GM12801 (cell line): ENCODE results near the gene ATP5ME.

Source experiments
- TF ChIP-seq, protein P1 (sequence below): IDR thresholded peaks from one replicate; pipeline ENCODE4 v1.5.1; 2011; ENCODE audit warnings: control low read depth; ENCODE audit not compliant: insufficient read length; ENCODE audit errors: extremely low read depth

Gene ATP5ME

DNA sequence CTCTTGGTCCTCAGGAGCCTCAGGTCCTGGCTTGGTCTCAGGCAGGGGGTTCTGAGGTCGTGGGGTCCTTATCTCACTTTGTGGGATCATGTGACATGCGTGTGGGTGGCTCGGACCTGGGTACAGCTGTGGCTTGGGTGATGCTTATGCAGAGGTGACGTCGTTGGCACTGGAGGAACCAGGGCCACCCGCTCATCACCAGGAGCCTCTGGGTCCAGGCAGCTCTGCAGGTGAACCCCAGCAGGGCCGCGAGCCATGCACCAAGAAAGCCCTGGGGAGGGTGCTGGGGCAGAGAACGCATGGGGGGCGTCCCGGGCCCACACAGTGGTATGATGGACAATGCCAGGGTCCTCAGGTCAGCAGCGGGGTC lies 8.7 kb downstream of the ATP5ME start:
- TF ChIP-seq, protein P1, sequence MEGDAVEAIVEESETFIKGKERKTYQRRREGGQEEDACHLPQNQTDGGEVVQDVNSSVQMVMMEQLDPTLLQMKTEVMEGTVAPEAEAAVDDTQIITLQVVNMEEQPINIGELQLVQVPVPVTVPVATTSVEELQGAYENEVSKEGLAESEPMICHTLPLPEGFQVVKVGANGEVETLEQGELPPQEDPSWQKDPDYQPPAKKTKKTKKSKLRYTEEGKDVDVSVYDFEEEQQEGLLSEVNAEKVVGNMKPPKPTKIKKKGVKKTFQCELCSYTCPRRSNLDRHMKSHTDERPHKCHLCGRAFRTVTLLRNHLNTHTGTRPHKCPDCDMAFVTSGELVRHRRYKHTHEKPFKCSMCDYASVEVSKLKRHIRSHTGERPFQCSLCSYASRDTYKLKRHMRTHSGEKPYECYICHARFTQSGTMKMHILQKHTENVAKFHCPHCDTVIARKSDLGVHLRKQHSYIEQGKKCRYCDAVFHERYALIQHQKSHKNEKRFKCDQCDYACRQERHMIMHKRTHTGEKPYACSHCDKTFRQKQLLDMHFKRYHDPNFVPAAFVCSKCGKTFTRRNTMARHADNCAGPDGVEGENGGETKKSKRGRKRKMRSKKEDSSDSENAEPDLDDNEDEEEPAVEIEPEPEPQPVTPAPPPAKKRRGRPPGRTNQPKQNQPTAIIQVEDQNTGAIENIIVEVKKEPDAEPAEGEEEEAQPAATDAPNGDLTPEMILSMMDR = no peak

DNA sequence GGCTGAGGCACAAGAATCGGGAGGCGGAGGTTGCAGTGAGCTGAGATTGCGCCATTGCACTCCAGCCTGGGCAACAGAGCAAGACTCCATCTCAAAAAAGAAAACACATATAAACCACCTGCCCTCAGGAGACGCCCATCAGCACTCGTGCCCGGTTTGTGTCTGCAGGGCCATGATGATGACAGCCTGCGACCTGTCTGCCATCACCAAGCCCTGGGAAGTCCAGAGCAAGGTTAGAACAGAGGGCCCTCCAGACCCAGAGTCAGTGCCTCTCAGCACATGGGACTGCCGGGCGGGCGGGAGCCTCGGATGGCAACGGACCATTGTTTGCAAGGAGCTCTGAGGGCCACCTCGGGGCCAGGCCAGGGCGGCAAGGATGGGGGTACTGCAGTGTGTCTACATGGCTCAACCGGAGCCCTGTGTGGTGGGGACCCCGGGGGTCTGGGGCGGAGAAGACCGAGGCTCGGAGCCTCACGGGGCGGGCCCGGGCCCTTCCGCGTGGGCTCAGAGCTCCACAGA lies 9.3 kb downstream of the ATP5ME start:
- TF ChIP-seq, protein P1 = no peak

DNA sequence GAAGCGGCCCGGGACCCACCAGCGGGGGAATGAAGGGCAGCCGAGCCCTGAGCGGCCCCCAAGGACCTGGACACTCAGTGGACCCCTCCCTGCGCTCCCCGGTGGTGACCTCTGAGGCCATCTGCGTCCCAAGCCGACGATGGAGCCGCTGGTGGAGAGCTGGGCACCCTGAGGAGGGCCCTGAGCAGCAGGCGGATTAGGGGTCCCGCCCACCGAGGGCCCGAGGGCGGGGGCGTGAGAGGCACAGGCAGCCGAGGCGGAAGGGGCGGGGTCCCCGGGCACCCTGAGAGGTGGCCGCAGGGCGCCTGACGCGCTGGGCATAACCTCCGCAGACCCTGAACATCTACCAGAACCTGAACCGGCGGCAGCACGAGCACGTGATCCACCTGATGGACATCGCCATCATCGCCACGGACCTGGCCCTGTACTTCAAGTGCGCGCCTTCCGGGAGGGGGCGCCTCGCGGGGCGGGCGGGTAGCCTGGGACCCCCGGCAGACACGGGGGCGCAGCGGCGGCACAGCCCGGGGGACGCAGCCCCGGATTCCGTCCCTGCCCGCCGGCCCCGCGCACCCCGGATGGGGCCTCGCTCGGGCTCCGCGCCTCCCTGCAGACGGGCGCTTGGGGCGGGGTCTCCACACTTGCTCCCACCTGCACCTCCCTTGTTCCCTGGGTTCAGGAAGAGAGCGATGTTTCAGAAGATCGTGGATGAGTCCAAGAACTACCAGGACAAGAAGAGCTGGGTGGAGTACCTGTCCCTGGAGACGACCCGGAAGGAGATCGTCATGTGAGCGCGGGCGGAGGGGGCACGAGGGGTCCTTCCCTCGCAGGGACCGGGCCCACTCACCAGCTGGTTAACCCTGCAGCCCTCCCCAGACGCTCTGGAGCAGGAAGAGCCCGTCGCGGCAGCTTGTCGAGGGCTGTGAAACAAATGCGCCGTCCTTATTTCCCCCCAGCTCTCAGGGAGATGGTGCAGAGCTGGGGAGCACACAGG lies 10.3 kb downstream of the ATP5ME start:
- TF ChIP-seq, protein P1 = no peak

DNA sequence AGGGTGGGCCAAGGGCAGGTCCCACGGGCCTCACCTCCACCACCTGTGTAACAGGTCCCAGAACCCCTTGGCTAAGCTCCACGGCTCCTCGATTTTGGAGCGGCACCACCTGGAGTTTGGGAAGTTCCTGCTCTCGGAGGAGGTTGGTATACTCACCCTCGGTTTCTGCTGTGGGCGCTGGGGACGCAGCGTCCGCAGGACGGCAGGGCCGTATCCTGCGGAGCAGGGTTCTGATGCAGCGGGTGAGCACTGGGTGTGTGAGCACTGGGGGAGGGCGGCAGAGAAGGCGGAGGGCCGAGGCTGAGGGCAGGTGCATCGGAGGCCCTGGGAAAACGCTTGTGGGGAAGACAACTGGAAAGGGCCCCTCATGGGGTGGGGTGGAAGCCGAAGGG lies 11.0 kb downstream of the ATP5ME start:
- TF ChIP-seq, protein P1 = no peak

DNA sequence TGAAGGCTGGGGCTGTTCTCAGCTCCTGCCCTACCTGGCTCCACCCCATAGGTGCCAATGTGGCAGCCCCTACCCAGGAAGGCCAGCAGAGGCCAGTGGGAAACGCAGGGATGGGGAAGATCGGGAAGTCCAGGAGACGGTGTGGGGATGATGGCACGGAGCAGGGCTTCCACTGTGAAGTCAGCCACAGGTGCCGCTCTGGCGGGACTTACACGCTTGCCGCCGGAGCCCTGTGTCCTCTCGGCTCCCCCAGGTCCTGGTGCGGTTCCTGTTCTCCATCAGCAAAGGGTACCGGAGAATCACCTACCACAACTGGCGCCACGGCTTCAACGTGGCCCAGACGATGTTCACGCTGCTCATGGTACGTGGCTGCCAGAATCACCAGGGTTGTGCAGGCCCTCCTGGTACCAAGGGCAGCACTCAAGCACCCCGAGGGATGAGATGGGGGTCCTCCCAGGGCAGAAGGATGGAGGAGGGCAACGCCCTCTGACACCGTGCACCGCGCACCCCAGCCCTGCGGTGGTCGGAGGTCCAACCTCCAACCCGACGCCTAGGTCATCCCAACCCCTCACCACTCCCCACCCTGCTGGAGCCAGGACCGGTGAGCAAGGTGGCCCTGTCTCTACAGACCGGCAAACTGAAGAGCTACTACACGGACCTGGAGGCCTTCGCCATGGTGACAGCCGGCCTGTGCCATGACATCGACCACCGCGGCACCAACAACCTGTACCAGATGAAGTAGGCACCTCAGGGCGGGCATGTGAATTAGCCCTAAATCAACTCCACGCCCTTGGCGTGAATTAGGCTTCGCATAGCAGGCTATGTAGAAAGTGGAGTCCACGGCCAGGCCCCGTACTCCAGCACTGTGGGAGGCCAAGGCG lies 12.0 kb downstream of the ATP5ME start:
- TF ChIP-seq, protein P1 = no peak

DNA sequence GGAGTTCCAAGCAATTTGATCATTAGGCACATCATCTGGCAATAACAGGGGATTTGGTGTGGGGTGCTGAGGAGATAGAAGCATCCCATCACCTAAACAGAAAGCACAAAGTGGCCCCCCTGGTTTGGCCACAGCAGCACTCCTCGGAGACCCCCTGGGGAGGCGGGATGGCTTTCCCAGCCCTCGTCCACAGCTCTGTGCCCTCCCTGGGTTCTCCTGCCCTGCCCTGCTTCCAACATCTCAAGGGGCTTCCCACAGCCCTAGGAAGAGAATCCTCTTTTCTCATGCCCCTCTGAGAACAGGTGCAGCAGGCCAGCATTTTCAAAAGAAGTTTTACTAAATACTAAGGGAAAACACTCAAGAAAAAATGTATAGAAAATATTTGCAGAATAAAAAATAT lies 12.8 kb downstream of the ATP5ME start:
- TF ChIP-seq, protein P1 = no peak

DNA sequence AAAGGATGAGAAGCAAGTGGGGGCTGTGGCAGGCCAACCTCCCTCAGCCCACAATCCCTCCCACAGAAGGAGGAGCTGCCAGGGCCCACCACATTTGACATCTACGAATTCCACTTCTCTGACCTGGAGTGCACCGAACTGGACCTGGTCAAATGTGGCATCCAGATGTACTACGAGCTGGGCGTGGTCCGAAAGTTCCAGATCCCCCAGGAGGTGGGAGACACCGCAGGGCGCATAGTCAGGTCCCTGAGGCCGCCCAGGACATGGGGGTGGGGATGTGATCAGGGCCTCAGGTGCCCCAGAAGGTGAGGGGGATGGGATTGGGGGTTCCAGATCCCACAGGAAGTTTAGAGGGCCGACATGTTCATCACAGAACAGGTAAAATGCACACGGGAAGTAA lies 13.7 kb downstream of the ATP5ME start:
- TF ChIP-seq, protein P1 = no peak
